Hematopoietic multipotent progenitor cell treated with erythropoietin and hydrocortisone succinate and interleukin-3 and kit ligand, for 15 days (in vitro differentiated cells): ENCODE results near the gene MARK1.
"Not testable (repeated sequence)": the region's sequence is repeated elsewhere in the genome, so short reads cannot be mapped to it uniquely, and the experiment has no call there.

ENCODE experiments used
- DNase-seq: peaks from one replicate; pipeline ENCODE4 v3.0.0-alpha.2; 2015; ENCODE audit warnings: low spot score

MARK1 gene

DNA sequence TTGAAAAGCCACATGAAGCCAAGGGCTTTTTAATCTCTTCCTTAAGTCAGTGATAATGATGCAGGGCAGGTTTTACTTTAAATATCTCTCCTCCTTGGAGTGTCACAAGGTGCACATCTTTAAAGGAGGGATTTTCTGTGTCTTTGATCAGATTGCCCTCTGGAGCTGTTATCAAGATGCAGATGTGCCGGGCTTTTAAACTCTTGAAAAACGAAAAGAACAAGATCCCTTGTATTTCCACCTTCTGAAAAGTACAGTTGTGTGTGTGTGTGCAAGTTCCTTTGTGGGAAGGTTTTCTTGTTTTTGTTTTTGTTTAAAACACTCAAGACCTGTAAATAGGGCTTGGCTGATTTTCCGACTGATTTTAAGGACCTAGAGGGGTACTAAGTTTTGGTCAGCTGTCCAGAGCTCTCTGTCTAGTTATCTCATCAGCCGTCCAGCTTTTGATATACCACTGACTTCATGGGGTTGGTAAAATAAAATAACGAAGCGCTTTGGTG lies 1.6 kb downstream of the MARK1 start:
- no peak for DNase-seq

- no peak for DNase-seq
These were observed 5.7 kb downstream of the MARK1 start for GRCh38 chr1:220533504-220534109.

DNA sequence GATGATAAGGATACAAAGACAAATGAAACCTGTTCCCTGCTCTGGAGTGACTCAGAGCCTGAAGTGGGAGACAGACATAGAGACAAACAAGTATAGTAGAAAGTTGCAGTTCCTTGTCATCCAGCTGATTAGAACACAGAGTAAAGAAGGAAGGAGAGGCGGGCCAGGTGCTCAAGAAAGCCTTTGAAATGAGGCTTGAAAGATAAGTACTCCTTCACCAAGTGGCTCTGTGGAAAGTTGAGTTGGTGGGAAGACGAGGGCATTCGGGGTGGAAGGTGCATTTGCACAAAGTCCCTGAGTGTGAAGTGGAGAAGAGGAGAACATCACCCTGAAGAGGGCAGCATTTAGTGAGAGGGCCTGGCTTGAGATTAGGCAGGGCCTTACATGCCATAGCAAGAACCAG lies 17.0 kb downstream of the MARK1 start:
- no peak for DNase-seq

- no peak for DNase-seq
These were observed 23.0 kb downstream of the MARK1 start for GRCh38 chr1:220550811-220551399.

- no peak for DNase-seq
These were observed 23.8 kb downstream of the MARK1 start for GRCh38 chr1:220551718-220552117.

DNA sequence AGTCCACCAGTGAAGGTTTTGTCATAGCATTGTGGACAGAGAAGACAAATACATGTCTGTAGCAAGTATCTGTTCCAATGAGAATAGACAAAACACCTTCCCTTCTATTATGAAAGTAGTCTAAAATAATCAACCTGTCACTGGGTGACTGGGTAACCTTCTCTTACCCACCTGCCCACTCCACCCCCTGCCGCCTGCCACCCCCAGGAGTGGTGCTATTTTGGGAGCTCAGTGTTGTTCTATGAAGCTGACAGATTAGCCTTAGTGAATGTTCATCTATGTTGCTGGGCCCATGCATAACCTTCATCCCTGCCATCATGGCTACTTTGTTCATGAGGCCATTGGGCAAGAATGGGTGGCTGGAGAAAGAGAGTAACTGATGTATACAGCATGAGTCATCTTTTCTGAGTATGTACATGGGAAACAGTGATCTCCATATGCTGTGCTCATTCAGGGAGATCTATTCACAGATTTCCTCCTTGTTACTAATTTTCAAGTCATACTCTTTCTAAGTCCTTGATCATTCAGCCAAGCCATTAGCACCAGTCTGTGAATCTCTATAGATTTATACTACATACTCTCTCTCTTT lies 24.8 kb downstream of the MARK1 start:
- DNase-seq = no peak

- DNase-seq = no peak
These were observed 28.7 kb downstream of the MARK1 start for GRCh38 chr1:220556641-220557040.

- DNase-seq = no peak
These were observed 35.6 kb downstream of the MARK1 start for GRCh38 chr1:220563564-220563963.

GRCh38 chr1:220564216-220564615 lies 36.3 kb downstream of the MARK1 start:
- no peak for DNase-seq

DNA sequence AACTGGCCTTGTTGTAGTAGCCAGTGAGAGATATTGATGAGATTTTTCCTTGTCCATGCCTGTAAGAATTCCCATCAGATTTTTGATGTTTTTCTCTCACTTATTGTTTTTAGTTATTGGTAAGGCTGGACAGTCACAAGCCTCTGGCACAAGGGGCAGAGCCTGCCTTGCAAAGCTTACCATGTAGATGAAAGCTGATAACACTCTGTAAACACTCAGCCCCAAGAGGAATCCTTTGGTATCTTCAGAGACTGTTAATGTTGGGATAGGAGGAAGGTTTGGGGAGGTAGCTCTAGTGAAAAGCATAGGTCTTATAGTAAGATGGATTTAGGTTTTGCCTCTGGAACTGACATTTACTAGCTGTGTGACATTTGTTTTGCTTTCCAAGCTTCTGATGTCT lies 37.7 kb downstream of the MARK1 start:
- no peak for DNase-seq

DNA sequence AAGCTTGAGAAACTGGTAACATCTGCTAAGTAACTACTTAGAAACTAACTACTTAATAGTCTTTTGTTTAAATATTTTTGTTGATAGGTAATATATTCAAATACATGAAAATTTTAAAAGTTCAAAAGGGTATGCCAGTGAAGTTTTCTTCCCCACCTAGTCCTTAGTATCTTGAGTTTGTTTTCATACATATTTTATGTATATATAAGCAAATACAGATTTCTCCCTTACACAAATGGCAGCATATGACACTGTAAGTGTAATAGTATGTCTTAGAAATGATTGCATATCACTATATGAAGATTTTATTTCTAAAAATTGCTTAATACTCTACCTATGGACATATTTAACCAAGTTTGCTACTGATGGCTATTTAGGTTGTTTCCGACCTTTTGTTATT lies 38.9 kb downstream of the MARK1 start:
- DNase-seq = no peak

DNA sequence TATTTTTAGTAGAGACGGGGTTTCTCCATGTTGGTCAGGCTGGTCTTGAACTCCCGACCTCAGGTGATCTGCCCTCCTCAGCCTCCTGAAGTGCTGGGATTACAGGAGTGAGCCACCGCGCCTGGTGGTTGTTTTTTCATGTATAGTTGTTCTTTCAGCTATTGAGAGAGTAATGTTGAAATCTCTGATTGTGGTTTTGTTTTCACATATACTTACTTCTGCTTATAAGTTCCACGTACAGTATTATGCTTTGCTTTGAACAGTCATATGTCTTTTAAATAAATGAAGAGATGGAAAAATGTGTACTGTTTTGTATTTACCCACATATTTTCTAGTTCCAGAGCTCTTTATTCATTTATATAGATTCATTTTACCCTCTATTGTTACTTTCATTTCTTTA lies 44.5 kb downstream of the MARK1 start:
- no peak for DNase-seq

GRCh38 chr1:220573836-220574235 lies 45.9 kb downstream of the MARK1 start:
- no peak for DNase-seq

DNA sequence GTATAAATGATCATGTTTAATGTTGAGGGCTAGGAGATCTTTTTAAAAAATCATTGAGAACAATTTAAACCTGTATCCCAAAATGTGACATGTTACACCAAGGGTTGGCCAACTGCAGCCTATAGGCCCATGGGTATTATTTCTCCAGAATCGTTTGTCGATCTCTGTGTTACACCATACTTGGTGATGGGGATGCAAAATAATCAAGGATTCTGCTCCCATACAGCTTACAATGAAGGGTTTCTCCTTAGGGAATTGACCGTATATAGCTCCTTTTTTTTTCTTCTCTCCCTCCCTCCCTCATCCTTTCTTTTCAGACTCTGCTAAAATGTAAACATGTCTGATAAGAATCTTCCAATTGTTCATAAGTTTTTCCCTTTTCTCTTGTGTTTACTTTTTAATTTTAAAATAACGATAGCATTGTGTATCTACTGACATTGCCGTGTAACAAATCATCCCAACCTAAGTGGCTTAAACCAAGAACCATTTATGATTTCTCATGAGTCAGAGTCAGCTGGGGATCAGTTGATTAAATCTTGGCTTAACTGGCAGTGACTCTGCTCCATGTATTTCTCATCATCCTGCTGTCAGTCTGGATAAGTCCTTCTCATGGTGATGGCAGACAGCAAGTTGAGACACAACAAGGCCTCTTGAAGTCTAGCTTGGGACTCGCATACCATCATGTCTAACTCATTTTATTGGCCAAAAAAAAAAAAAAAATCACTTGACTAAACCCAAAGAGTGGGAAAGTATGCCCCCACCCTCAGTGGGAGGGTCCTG lies 48.0 kb downstream of the MARK1 start:
- DNase-seq = no peak

- no peak for DNase-seq
These were observed 50.0 kb downstream of the MARK1 start for GRCh38 chr1:220577926-220578325.

- DNase-seq = no peak
These were observed 51.4 kb downstream of the MARK1 start for GRCh38 chr1:220579317-220579716.

- no peak for DNase-seq
These were observed 64.8 kb downstream of the MARK1 start for GRCh38 chr1:220592714-220593113.

GRCh38 chr1:220594356-220594755 lies 66.4 kb downstream of the MARK1 start:
- no peak for DNase-seq

- DNase-seq = no peak
These were observed 67.2 kb downstream of the MARK1 start for GRCh38 chr1:220595179-220595578.

GRCh38 chr1:220604926-220605325 lies 77.0 kb downstream of the MARK1 start:
- no peak for DNase-seq

DNA sequence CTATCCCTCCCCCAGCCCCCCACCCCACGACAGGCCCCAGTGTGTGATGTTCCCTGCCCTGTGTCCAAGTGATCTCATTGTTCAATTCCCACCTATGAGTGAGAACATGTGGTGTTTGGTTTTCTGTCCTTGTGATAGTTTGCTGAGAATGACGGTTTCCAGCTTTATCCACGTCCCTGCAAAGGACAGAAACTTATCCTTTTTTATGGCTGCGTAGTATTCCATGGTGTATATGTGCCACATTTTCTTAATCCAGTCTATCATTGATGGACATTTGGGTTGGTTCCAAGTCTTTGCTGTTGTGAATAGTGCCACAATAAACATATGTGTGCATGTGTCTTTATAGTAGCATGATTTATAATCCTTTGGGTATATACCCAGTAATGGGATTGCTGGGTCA lies 77.7 kb downstream of the MARK1 start:
- not testable (repeated sequence) for DNase-seq

GRCh38 chr1:220611100-220611499 lies 83.2 kb downstream of the MARK1 start:
- DNase-seq = not testable (repeated sequence)

DNA sequence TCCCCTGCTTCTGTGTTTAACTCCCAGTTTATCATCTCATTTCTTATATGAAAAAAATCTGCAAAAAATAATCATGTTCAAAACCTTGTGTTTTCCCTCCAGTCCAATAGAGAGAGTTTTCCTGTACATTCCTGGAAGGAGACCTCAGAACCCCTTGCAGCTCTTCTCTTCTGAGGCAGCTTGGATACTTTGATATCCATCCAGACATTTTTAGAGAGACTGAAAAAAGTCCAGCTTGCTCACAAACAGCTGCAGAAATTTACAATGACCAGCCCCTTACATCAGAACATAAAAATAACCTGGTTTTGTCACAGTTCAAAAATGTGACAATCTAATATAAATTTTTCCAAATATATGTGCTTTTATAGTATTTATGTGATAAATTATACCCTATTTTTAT lies 88.9 kb downstream of the MARK1 start:
- DNase-seq = no peak
